Measurements from ENCODE around the gene GALK1. TPM values are rescaled to one million over a fixed set of nuclear protein-coding genes. Genes with fewer than 3 reads are reported as not detected.

GALK1 gene
- total and polyA plus RNA-seq, 9 of the 15 experiments (the other 6 are each of a cell fraction or from before 2014, with no cell fraction given) = 0.45 to 51.6 (median 17.4) TPM

GRCh38 chr17:75753514-75754377 is 11.2 kb downstream of the GALK1 start (continued):
- TF ChIP-seq CREB5 (CRISPR knock-in tag; IDR thresholded peaks at IDR 0.05) (no peak), ZBTB11 (CRISPR knock-in tag; IDR thresholded peaks at IDR 0.05) (no peak; a peak in 1 of 6 replicates), CGGBP1 (CRISPR knock-in tag; IDR thresholded peaks at IDR 0.05) (no peak), GABPA (tag; conservative IDR thresholded peaks at IDR 0.05; ENCODE audit: low read depth) (no peak), PRMT5 (CRISPR knock-in tag; IDR thresholded peaks at IDR 0.05) (no peak), MEF2D (tag; conservative IDR thresholded peaks at IDR 0.05; ENCODE audit: low read depth) (no peak), ZNF57 (CRISPR knock-in tag; IDR thresholded peaks at IDR 0.05) (no peak), NR0B1 (IDR thresholded peaks at IDR 0.05; ENCODE audit: partially characterized antibody) (no peak), BCL6 (CRISPR knock-in tag; IDR thresholded peaks at IDR 0.05) (no peak), HNRNPL (IDR thresholded peaks at IDR 0.05; ENCODE audit: low read depth, low read length) (peak; percentile 80; the same call in 1 of the 2 replicates), ZNF518B (CRISPR knock-in tag; IDR thresholded peaks at IDR 0.05) (no peak), TCF3 (CRISPR knock-in tag; IDR thresholded peaks at IDR 0.05) (no peak), FOXP1 (CRISPR knock-in tag; IDR thresholded peaks at IDR 0.05) (peak; percentile 97), JUN (IDR thresholded peaks at IDR 0.05; ENCODE audit: borderline replicate concordance, low read depth, low read length) (0 out of 2 replicates have a peak, but pooled peaks have one; percentile 25), JUN (CRISPR knock-in tag; IDR thresholded peaks at IDR 0.05; ENCODE audit: borderline replicate concordance) (no peak; the same call in 1 of the 2 replicates)

Data from K562 (cell line).